ENCODE data around the gene KRT3.
"Not testable (repeated sequence)": the region's sequence is repeated elsewhere in the genome, so short reads cannot be mapped to it uniquely, and the experiment has no call there.

The KRT3 gene

DNA sequence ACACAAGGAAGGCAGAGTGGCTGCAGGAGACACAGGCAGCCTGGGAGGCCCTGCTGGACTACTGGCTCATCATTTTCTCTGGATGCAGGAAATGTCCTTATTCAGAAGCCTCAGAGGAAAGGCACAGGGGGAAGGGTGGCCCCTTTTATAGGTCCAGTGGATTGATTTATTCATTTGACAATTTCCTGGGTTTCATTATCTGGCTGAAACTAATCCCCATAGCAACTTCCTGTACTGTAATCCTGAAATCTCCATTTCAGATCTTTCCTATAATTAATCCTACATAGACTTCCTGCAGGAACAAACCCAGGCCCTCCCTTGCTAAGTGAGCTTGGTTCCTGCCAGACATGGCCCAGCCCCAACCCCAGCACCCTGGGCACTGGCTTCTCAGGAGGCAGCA lies 41.8 kb downstream of the KRT3 start:
- no peak overlapping the region for H3K9ac ChIP-seq (ENCODE audit: low read depth, low read length)

DNA sequence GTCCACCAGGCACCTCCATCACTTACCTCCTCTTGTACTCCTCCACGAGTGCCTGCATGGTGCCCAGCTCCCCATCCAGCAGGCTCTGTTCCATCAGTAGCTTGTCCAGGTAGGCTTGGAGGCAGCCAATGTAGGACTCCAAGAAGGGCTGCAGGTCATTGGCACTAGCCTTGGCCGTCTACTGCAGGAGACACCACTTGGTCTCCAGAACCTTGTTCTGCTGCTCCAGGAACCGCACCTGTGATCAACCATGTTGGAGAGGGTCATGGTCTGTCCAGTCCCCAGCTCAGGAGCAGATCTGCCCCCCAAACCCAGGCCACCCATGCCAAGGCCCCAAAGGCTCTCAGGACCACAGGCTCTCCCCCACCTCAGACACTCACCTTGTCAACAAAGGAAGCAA lies 42.6 kb downstream of the KRT3 start:
- no peak for DNase-seq
- no peak for TF ChIP-seq EZH2 (IDR thresholded peaks at IDR 0.05; ENCODE audit: borderline replicate concordance, low read depth, low read length, severe bottlenecking)
- TF ChIP-seq, protein P1, sequence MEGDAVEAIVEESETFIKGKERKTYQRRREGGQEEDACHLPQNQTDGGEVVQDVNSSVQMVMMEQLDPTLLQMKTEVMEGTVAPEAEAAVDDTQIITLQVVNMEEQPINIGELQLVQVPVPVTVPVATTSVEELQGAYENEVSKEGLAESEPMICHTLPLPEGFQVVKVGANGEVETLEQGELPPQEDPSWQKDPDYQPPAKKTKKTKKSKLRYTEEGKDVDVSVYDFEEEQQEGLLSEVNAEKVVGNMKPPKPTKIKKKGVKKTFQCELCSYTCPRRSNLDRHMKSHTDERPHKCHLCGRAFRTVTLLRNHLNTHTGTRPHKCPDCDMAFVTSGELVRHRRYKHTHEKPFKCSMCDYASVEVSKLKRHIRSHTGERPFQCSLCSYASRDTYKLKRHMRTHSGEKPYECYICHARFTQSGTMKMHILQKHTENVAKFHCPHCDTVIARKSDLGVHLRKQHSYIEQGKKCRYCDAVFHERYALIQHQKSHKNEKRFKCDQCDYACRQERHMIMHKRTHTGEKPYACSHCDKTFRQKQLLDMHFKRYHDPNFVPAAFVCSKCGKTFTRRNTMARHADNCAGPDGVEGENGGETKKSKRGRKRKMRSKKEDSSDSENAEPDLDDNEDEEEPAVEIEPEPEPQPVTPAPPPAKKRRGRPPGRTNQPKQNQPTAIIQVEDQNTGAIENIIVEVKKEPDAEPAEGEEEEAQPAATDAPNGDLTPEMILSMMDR (IDR thresholded peaks at IDR 0.05; ENCODE audit: borderline replicate concordance, extremely low read depth, low read length, poor library complexity, severe bottlenecking) = no peak
- H3K27ac ChIP-seq (ENCODE audit: low read length) = no peak overlapping the region

More for the DNA sequence above, 41.8 kb downstream of the KRT3 start:
- H3K27ac ChIP-seq (ENCODE audit: low read length) = no peak overlapping the region
- DNase-seq (no peak), ATAC-seq (ENCODE audit: insufficient read depth, low read depth) (no peak)
- no peaks in the 10 kb centered on the region for H3K36me3 ChIP-seq (ENCODE audit: insufficient read depth, low read length)
- TF ChIP-seq, protein P1 (IDR thresholded peaks at IDR 0.05; ENCODE audit: borderline replicate concordance, extremely low read depth, low read length, poor library complexity, severe bottlenecking) = no peak
- TF ChIP-seq EZH2 (IDR thresholded peaks at IDR 0.05; ENCODE audit: borderline replicate concordance, low read depth, low read length, severe bottlenecking) = no peak
- no peak overlapping the region for H3K4me3 ChIP-seq (ENCODE audit: low read depth in 1 of 2, low read length in 2 of 2)
- H2AFZ ChIP-seq (ENCODE audit: low read depth, low read length) = no peak overlapping the region
- H3K79me2 ChIP-seq (ENCODE audit: insufficient read depth, low read length) = no peaks in the 10 kb centered on the region
- H4K20me1 ChIP-seq (ENCODE audit: insufficient read depth, low read length) = no peaks in the 10 kb centered on the region
- no peaks in the 10 kb centered on the region for H3K4me1 ChIP-seq (ENCODE audit: insufficient read depth, low read length)
- H3K9me3 ChIP-seq (ENCODE audit: insufficient read depth, low read length, severe bottlenecking) = no peaks in the 10 kb centered on the region
- H3K4me2 ChIP-seq (ENCODE audit: insufficient read depth, low read length) = no peak overlapping the region
- H3K27me3 ChIP-seq (ENCODE audit: insufficient read depth, low read length, poor library complexity) = no peaks in the 10 kb centered on the region

GRCh38 chr12:52752516-52752915 lies 43.4 kb downstream of the KRT3 start:
- TF ChIP-seq, protein P1 (IDR thresholded peaks at IDR 0.05; ENCODE audit: borderline replicate concordance, extremely low read depth, low read length, poor library complexity, severe bottlenecking) = no peak
- TF ChIP-seq EZH2 (IDR thresholded peaks at IDR 0.05; ENCODE audit: borderline replicate concordance, low read depth, low read length, severe bottlenecking) = no peak
- H3K4me3 ChIP-seq (ENCODE audit: low read depth in 1 of 2, low read length in 2 of 2) = no peak overlapping the region
- H4K20me1 ChIP-seq (ENCODE audit: insufficient read depth, low read length) = no peaks in the 10 kb centered on the region

More for the DNA sequence above, 42.6 kb downstream of the KRT3 start:
- Histone ChIP-seq H2AFZ (ENCODE audit: low read depth, low read length) (no peak overlapping the region), H3K9ac (ENCODE audit: low read depth, low read length) (no peak overlapping the region), H3K4me1 (ENCODE audit: insufficient read depth, low read length) (no peaks in the 10 kb centered on the region), H3K27me3 (ENCODE audit: insufficient read depth, low read length, poor library complexity) (no peaks in the 10 kb centered on the region), H3K4me3 (ENCODE audit: low read depth in 1 of 2, low read length in 2 of 2) (no peak overlapping the region), H3K9me3 (ENCODE audit: insufficient read depth, low read length, severe bottlenecking) (no peaks in the 10 kb centered on the region), H3K36me3 (ENCODE audit: insufficient read depth, low read length) (no peaks in the 10 kb centered on the region), H4K20me1 (ENCODE audit: insufficient read depth, low read length) (no peaks in the 10 kb centered on the region), H3K4me2 (ENCODE audit: insufficient read depth, low read length) (no peak overlapping the region), H3K79me2 (ENCODE audit: insufficient read depth, low read length) (no peaks in the 10 kb centered on the region)
- no peak for ATAC-seq (ENCODE audit: insufficient read depth, low read depth)

DNA sequence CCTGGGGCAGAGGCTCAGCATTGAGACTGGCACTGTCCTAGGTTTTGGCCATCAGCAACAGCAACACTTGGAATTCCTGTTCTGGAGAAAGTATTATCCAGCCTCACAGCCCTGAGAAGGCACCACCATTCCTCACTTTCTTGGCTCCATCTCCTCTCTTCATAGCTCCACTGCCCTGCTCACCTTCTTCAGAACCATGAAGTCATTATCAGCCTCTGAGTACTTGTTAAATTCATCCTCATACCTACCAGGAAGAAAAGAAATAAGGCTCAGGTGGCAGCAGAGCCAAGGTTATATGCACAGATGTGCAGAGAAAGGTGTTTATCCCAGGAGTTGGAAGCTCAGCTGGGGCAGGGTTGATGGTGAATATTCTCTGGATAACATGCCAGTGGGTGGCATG lies 44.1 kb downstream of the KRT3 start:
- no peak for TF ChIP-seq EZH2 (IDR thresholded peaks at IDR 0.05; ENCODE audit: borderline replicate concordance, low read depth, low read length, severe bottlenecking)
- TF ChIP-seq, protein P1 (IDR thresholded peaks at IDR 0.05; ENCODE audit: borderline replicate concordance, extremely low read depth, low read length, poor library complexity, severe bottlenecking) = no peak
- ATAC-seq (ENCODE audit: insufficient read depth, low read depth) = no peak
- H3K9ac ChIP-seq (ENCODE audit: low read depth, low read length) = no peak overlapping the region
- no peak overlapping the region for H3K4me3 ChIP-seq (ENCODE audit: low read depth in 1 of 2, low read length in 2 of 2)
- no peaks in the 10 kb centered on the region for H3K9me3 ChIP-seq (ENCODE audit: insufficient read depth, low read length, severe bottlenecking)
- H3K36me3 ChIP-seq (ENCODE audit: insufficient read depth, low read length) = no peaks in the 10 kb centered on the region
- no peak overlapping the region for H3K4me2 ChIP-seq (ENCODE audit: insufficient read depth, low read length)
- H3K4me1 ChIP-seq (ENCODE audit: insufficient read depth, low read length) = no peaks in the 10 kb centered on the region
- no peak for DNase-seq
- no peak overlapping the region for H2AFZ ChIP-seq (ENCODE audit: low read depth, low read length)
- H3K27me3 ChIP-seq (ENCODE audit: insufficient read depth, low read length, poor library complexity) = no peaks in the 10 kb centered on the region
- H3K27ac ChIP-seq (ENCODE audit: low read length) = no peak overlapping the region
- H4K20me1 ChIP-seq (ENCODE audit: insufficient read depth, low read length) = no peaks in the 10 kb centered on the region
- H3K79me2 ChIP-seq (ENCODE audit: insufficient read depth, low read length) = no peaks in the 10 kb centered on the region

More at GRCh38 chr12:52752516-52752915, 43.4 kb downstream of the KRT3 start:
- Histone ChIP-seq H3K27me3 (ENCODE audit: insufficient read depth, low read length, poor library complexity) (no peaks in the 10 kb centered on the region), H3K79me2 (ENCODE audit: insufficient read depth, low read length) (no peaks in the 10 kb centered on the region), H3K9ac (ENCODE audit: low read depth, low read length) (no peak overlapping the region), H2AFZ (ENCODE audit: low read depth, low read length) (no peak overlapping the region), H3K4me1 (ENCODE audit: insufficient read depth, low read length) (no peaks in the 10 kb centered on the region), H3K4me2 (ENCODE audit: insufficient read depth, low read length) (no peak overlapping the region), H3K36me3 (ENCODE audit: insufficient read depth, low read length) (no peaks in the 10 kb centered on the region), H3K27ac (ENCODE audit: low read length) (no peak overlapping the region), H3K9me3 (ENCODE audit: insufficient read depth, low read length, severe bottlenecking) (no peaks in the 10 kb centered on the region)
- no peak for ATAC-seq (ENCODE audit: insufficient read depth, low read depth)
- no peak for DNase-seq

DNA sequence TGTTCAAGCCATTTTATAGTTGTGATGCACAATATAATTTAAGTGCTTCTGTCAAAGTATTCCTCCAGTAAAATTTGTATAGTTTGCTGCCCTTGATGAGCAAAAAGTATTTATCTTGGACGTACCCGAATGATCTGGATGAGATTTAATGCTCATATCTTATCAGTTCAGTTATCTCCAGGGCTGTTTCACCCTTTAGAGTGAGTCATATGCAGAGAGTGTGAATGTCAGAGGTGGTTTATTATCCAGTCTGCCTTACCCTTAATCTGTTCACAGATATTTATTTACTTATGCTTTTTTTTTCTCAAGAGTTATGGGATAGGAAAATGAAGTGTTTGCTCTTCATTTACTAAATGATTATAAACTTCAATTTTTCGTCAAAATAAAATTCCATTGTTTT lies 45.4 kb downstream of the KRT3 start:
- not testable (repeated sequence) for H3K4me3 ChIP-seq (ENCODE audit: low read depth in 1 of 2, low read length in 2 of 2); H3K79me2 ChIP-seq (ENCODE audit: insufficient read depth, low read length); ATAC-seq (ENCODE audit: insufficient read depth, low read depth); H3K9me3 ChIP-seq (ENCODE audit: insufficient read depth, low read length, severe bottlenecking); H3K27me3 ChIP-seq (ENCODE audit: insufficient read depth, low read length, poor library complexity); H3K27ac ChIP-seq (ENCODE audit: low read length); H3K36me3 ChIP-seq (ENCODE audit: insufficient read depth, low read length); H4K20me1 ChIP-seq (ENCODE audit: insufficient read depth, low read length); H3K4me1 ChIP-seq (ENCODE audit: insufficient read depth, low read length); DNase-seq; H2AFZ ChIP-seq (ENCODE audit: low read depth, low read length); H3K4me2 ChIP-seq (ENCODE audit: insufficient read depth, low read length); H3K9ac ChIP-seq (ENCODE audit: low read depth, low read length)
